GM18519 (cell line): ENCODE data around the gene ALDH7A1.
"Not testable (repeated sequence)": the region's sequence is repeated elsewhere in the genome, so short reads cannot be mapped to it uniquely, and the experiment has no call there.

Experiments used
- ATAC-seq: cut with Tn5 transposase; IDR thresholded peaks from one replicate; pipeline ENCODE4 v1.9.1; 2021; ENCODE audit warnings: mild to moderate bottlenecking, moderate library complexity; ENCODE audit not compliant: unreplicated experiment, low FRiP score

Gene ALDH7A1

GRCh38 chr5:126594748-126595485, at the start of gene ALDH7A1:
Gene ALDH7A1, minus strand, starts transcription at chr5:126595219. Its CDS starts 21 bp downstream, at chr5:126595198.
- peak; percentile 56 for ATAC-seq

GRCh38 chr5:126641387-126641786, 46.4 kb upstream of the ALDH7A1 start:
- peak; percentile 64 for ATAC-seq

GRCh38 chr5:126640866-126641265, 45.8 kb upstream of the ALDH7A1 start:
- ATAC-seq = no peak

- no peak for ATAC-seq
Observed at GRCh38 chr5:126636956-126637355, 41.9 kb upstream of the ALDH7A1 start.

GRCh38 chr5:126635585-126635984, 40.6 kb upstream of the ALDH7A1 start:
- no peak for ATAC-seq

- ATAC-seq = no peak
Observed at GRCh38 chr5:126633552-126633951, 38.5 kb upstream of the ALDH7A1 start.

- ATAC-seq = no peak
Observed at GRCh38 chr5:126631920-126632319, 36.9 kb upstream of the ALDH7A1 start.

GRCh38 chr5:126628102-126628501, 33.1 kb upstream of the ALDH7A1 start:
- no peak for ATAC-seq

GRCh38 chr5:126624534-126624933, 29.5 kb upstream of the ALDH7A1 start:
- no peak for ATAC-seq

GRCh38 chr5:126619781-126620180, 24.8 kb upstream of the ALDH7A1 start:
- ATAC-seq = no peak

GRCh38 chr5:126617603-126618002, 22.6 kb upstream of the ALDH7A1 start:
- not testable (repeated sequence) for ATAC-seq

- ATAC-seq = peak; percentile 96
Observed at GRCh38 chr5:126615286-126615685, 20.3 kb upstream of the ALDH7A1 start.

- no peak for ATAC-seq
Observed at GRCh38 chr5:126613941-126614592, 19.0 kb upstream of the ALDH7A1 start.

- no peak for ATAC-seq
Observed at GRCh38 chr5:126610616-126611015, 15.6 kb upstream of the ALDH7A1 start.

- ATAC-seq = no peak
Observed at GRCh38 chr5:126610160-126610559, 15.1 kb upstream of the ALDH7A1 start.

- ATAC-seq = no peak
Observed at GRCh38 chr5:126605525-126605924, 10.5 kb upstream of the ALDH7A1 start.

GRCh38 chr5:126603402-126603991, 8.5 kb upstream of the ALDH7A1 start:
- no peak for ATAC-seq

GRCh38 chr5:126600631-126601511, 5.9 kb upstream of the ALDH7A1 start, which contains the start of gene PHAX:
Gene PHAX, plus strand, starts transcription at chr5:126600947. Its CDS starts 16 bp downstream, at chr5:126600963.
- peak; percentile 80 for ATAC-seq

GRCh38 chr5:126599971-126600630, 5.1 kb upstream of the ALDH7A1 start:
- not testable (repeated sequence) for ATAC-seq

- ATAC-seq = no peak
Observed at GRCh38 chr5:126599499-126599898, 4.5 kb upstream of the ALDH7A1 start.
